Measurements from ENCODE around the gene EXPH5. TPM values are rescaled to one million over a fixed set of nuclear protein-coding genes. Genes with fewer than 3 reads are reported as not detected.
"Not testable (repeated sequence)": the region's sequence is repeated elsewhere in the genome, so short reads cannot be mapped to it uniquely, and the experiment has no call there.

Gene EXPH5
- total RNA-seq, 1 donor: 3.8 TPM

- no peaks in the 10 kb centered on the region for H3K27me3 ChIP-seq (ENCODE audit: insufficient read depth, low read length)
- no peak overlapping the region for H3K4me3 ChIP-seq (ENCODE audit: low read length)
- H3K4me1 ChIP-seq (ENCODE audit: insufficient read depth, low read length): no peaks in the 10 kb centered on the region
- no peaks in the 10 kb centered on the region for H3K9me3 ChIP-seq (ENCODE audit: low read depth, low read length)
Measured at GRCh38 chr11:108614086-108614485, 20.5 kb upstream of the EXPH5 start.

- no peaks in the 10 kb centered on the region for H3K9me3 ChIP-seq (ENCODE audit: low read depth, low read length)
- no peaks in the 10 kb centered on the region for H3K27me3 ChIP-seq (ENCODE audit: insufficient read depth, low read length)
- no peak overlapping the region for H3K4me3 ChIP-seq (ENCODE audit: low read length)
- no peaks in the 10 kb centered on the region for H3K4me1 ChIP-seq (ENCODE audit: insufficient read depth, low read length)
Measured at GRCh38 chr11:108609682-108610081, 16.1 kb upstream of the EXPH5 start.

GRCh38 chr11:108608548-108608947 is 15.0 kb upstream of the EXPH5 start:
- H3K9me3 ChIP-seq (ENCODE audit: low read depth, low read length): no peaks in the 10 kb centered on the region
- H3K4me1 ChIP-seq (ENCODE audit: insufficient read depth, low read length): no peaks in the 10 kb centered on the region
- H3K27me3 ChIP-seq (ENCODE audit: insufficient read depth, low read length): no peaks in the 10 kb centered on the region
- H3K4me3 ChIP-seq (ENCODE audit: low read length): no peak overlapping the region

- Histone ChIP-seq H3K9me3 (ENCODE audit: low read depth, low read length) (no peaks in the 10 kb centered on the region), H3K4me3 (ENCODE audit: low read length) (no peak overlapping the region), H3K4me1 (ENCODE audit: insufficient read depth, low read length) (no peaks in the 10 kb centered on the region), H3K27me3 (ENCODE audit: insufficient read depth, low read length) (no peaks in the 10 kb centered on the region)
Measured at GRCh38 chr11:108606495-108607160, 13.1 kb upstream of the EXPH5 start.

GRCh38 chr11:108606070-108606469 is 12.5 kb upstream of the EXPH5 start:
- no peak overlapping the region for H3K4me3 ChIP-seq (ENCODE audit: low read length)
- H3K9me3 ChIP-seq (ENCODE audit: low read depth, low read length): no peaks in the 10 kb centered on the region
- H3K27me3 ChIP-seq (ENCODE audit: insufficient read depth, low read length): no peaks in the 10 kb centered on the region
- H3K4me1 ChIP-seq (ENCODE audit: insufficient read depth, low read length): no peaks in the 10 kb centered on the region

GRCh38 chr11:108602818-108603217 is 9.2 kb upstream of the EXPH5 start:
- H3K4me1 ChIP-seq (ENCODE audit: insufficient read depth, low read length); H3K27me3 ChIP-seq (ENCODE audit: insufficient read depth, low read length); H3K9me3 ChIP-seq (ENCODE audit: low read depth, low read length): not testable (repeated sequence)

GRCh38 chr11:108601150-108601549 is 7.6 kb upstream of the EXPH5 start:
- no peaks in the 10 kb centered on the region for H3K9me3 ChIP-seq (ENCODE audit: low read depth, low read length)
- H3K27me3 ChIP-seq (ENCODE audit: insufficient read depth, low read length): no peaks in the 10 kb centered on the region
- H3K4me1 ChIP-seq (ENCODE audit: insufficient read depth, low read length): no peaks in the 10 kb centered on the region
- no peak overlapping the region for H3K4me3 ChIP-seq (ENCODE audit: low read length)

More at GRCh38 chr11:108602818-108603217, 9.2 kb upstream of the EXPH5 start:
- not testable (repeated sequence) for H3K4me3 ChIP-seq (ENCODE audit: low read length)

GRCh38 chr11:108599978-108600377 is 6.4 kb upstream of the EXPH5 start:
- no peaks in the 10 kb centered on the region for H3K27me3 ChIP-seq (ENCODE audit: insufficient read depth, low read length)
- no peak overlapping the region for H3K4me3 ChIP-seq (ENCODE audit: low read length)
- no peaks in the 10 kb centered on the region for H3K4me1 ChIP-seq (ENCODE audit: insufficient read depth, low read length)
- H3K9me3 ChIP-seq (ENCODE audit: low read depth, low read length): no peaks in the 10 kb centered on the region

GRCh38 chr11:108597736-108598355 is 4.3 kb upstream of the EXPH5 start:
- Histone ChIP-seq H3K4me3 (ENCODE audit: low read length) (no peak overlapping the region), H3K27me3 (ENCODE audit: insufficient read depth, low read length) (peaks cover 6% of the 10 kb centered on the region), H3K4me1 (ENCODE audit: insufficient read depth, low read length) (peaks cover 7% of the 10 kb centered on the region), H3K9me3 (ENCODE audit: low read depth, low read length) (no peaks in the 10 kb centered on the region)

- Histone ChIP-seq H3K4me3 (ENCODE audit: low read length) (no peak overlapping the region), H3K9me3 (ENCODE audit: low read depth, low read length) (no peaks in the 10 kb centered on the region), H3K27me3 (ENCODE audit: insufficient read depth, low read length) (peaks cover 15% of the 10 kb centered on the region), H3K4me1 (ENCODE audit: insufficient read depth, low read length) (peaks cover 11% of the 10 kb centered on the region)
Measured at GRCh38 chr11:108596701-108597100, 3.1 kb upstream of the EXPH5 start.

GRCh38 chr11:108593923-108594434 is 411 bp upstream of the EXPH5 start:
- H3K27me3 ChIP-seq (ENCODE audit: insufficient read depth, low read length): peaks cover 16% of the 10 kb centered on the region
- no peaks in the 10 kb centered on the region for H3K9me3 ChIP-seq (ENCODE audit: low read depth, low read length)
- peaks cover 11% of the 10 kb centered on the region for H3K4me1 ChIP-seq (ENCODE audit: insufficient read depth, low read length)
- H3K4me3 ChIP-seq (ENCODE audit: low read length): peak overlapping the region; percentile 72

- H3K27me3 ChIP-seq (ENCODE audit: insufficient read depth, low read length): peaks cover 16% of the 10 kb centered on the region
- peaks cover 11% of the 10 kb centered on the region for H3K4me1 ChIP-seq (ENCODE audit: insufficient read depth, low read length)
- peak overlapping the region; percentile 72 for H3K4me3 ChIP-seq (ENCODE audit: low read length)
- no peaks in the 10 kb centered on the region for H3K9me3 ChIP-seq (ENCODE audit: low read depth, low read length)
Measured at GRCh38 chr11:108592591-108593213, 866 bp downstream of the EXPH5 start.

GRCh38 chr11:108591893-108592292 is 1.7 kb downstream of the EXPH5 start:
- H3K4me3 ChIP-seq (ENCODE audit: low read length): no peak overlapping the region

GRCh38 chr11:108589136-108589535 is 4.4 kb downstream of the EXPH5 start:
- H3K27me3 ChIP-seq (ENCODE audit: insufficient read depth, low read length): peaks cover 12% of the 10 kb centered on the region
- no peaks in the 10 kb centered on the region for H3K9me3 ChIP-seq (ENCODE audit: low read depth, low read length)
- no peak overlapping the region for H3K4me3 ChIP-seq (ENCODE audit: low read length)
- H3K4me1 ChIP-seq (ENCODE audit: insufficient read depth, low read length): peaks cover 11% of the 10 kb centered on the region

More at GRCh38 chr11:108591893-108592292, 1.7 kb downstream of the EXPH5 start:
- H3K4me1 ChIP-seq (ENCODE audit: insufficient read depth, low read length): peaks cover 11% of the 10 kb centered on the region
- peaks cover 16% of the 10 kb centered on the region for H3K27me3 ChIP-seq (ENCODE audit: insufficient read depth, low read length)
- H3K9me3 ChIP-seq (ENCODE audit: low read depth, low read length): no peaks in the 10 kb centered on the region

- peaks cover 10% of the 10 kb centered on the region for H3K27me3 ChIP-seq (ENCODE audit: insufficient read depth, low read length)
- no peaks in the 10 kb centered on the region for H3K9me3 ChIP-seq (ENCODE audit: low read depth, low read length)
- no peak overlapping the region for H3K4me3 ChIP-seq (ENCODE audit: low read length)
- H3K4me1 ChIP-seq (ENCODE audit: insufficient read depth, low read length): peaks cover 6% of the 10 kb centered on the region
Measured at GRCh38 chr11:108588287-108588686, 5.3 kb downstream of the EXPH5 start.

Data from mononuclear cell (primary cell).